ENCODE measurements around the gene NECTIN4.

DNA sequence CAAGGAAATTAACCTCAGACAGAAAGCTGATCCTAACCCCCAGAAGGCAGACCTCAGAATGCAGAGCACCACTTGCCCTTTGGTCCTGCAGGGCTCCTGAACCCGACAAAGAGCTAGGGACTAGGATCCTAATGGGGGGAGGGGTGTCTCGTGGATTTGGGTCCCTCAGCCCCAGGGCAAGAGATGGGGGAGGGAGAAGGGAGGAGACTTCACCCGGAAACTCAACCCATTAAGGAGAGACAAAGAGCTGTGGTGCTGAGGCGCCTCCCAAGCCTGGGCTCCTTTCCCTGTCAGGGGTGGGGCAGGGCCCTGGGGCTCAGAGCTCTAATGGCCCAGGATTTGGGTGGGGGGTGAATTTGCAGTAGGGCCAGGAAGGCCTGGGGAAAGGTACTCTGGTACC lies 2.9 kb downstream of the NECTIN4 start:
- TF ChIP-seq, protein P1, sequence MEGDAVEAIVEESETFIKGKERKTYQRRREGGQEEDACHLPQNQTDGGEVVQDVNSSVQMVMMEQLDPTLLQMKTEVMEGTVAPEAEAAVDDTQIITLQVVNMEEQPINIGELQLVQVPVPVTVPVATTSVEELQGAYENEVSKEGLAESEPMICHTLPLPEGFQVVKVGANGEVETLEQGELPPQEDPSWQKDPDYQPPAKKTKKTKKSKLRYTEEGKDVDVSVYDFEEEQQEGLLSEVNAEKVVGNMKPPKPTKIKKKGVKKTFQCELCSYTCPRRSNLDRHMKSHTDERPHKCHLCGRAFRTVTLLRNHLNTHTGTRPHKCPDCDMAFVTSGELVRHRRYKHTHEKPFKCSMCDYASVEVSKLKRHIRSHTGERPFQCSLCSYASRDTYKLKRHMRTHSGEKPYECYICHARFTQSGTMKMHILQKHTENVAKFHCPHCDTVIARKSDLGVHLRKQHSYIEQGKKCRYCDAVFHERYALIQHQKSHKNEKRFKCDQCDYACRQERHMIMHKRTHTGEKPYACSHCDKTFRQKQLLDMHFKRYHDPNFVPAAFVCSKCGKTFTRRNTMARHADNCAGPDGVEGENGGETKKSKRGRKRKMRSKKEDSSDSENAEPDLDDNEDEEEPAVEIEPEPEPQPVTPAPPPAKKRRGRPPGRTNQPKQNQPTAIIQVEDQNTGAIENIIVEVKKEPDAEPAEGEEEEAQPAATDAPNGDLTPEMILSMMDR (IDR thresholded peaks at IDR 0.05; ENCODE audit: low read depth, low read length, poor library complexity, severe bottlenecking), result no peak
- no peak for TF ChIP-seq EZH2phosphoT487 (IDR thresholded peaks at IDR 0.05; ENCODE audit: borderline replicate concordance, low read length)

Measured in DOHH2 (cell line).